GM18951 (cell line): ENCODE measurements around the gene RNF141.

ENCODE experiments used
- POLR2A ChIP-seq: IDR thresholded peaks from 4 replicates; pipeline ENCODE4 v1.6.1; 2011; ENCODE audit warnings: mild to moderate bottlenecking; ENCODE audit not compliant: insufficient read length, insufficient read depth; ENCODE audit errors: extremely low read depth
- in situ Hi-C: fragments of 300-500 bp; cut with MboI; formaldehyde crosslinking; loops from one replicate; pipeline ENCODE4 v1.12.0; 2022; ENCODE audit warnings: low sequenced_read_pairs, mixed read lengths, inconsistent platforms; ENCODE audit not compliant: unreplicated experiment

The RNF141 gene

DNA sequence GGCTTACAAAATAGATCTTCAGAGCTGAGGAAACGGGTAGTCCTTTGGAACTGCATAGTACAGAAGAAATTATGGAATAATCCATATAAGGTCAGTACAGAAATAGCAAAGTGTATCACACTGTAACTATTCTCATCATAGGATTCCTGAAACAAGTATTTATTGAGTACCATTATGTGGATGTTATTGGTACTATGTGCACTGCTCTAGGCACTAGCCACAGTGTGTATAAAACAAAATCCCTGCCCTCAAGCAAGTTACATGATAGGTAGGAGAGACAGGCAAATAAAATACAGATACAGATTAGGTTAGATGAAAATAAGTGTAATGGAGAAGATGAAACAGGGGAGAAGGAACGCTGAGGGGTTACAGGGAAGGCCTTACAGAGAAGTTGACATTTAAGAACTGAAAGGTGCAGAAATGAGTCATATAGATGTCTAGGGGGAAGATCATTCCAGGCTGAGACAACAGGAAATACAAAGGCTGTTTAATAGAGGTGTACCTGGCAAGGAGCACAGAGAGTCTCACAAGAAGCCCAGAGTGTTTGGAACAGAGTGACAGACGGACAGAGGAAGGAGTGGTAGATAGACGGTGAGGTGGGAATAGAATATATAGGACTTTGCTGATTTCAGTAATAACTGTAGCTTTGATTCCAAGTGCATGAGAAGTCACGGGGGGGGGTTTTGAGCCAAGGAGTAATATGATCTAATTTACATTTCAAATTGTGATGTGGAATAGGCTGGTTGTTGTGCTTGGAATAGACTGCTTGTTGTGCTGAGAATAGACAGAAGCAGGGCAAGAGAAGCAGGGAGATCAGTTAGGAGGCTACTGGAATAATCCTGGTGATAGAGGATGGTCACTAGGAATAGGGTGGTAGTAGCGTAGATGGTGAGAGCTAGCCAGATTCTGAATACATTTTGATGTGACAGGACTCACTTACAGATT is 13.7 kb downstream of the RNF141 start:
- in situ Hi-C loops, result no loop called here
- no peak for TF ChIP-seq POLR2A

DNA sequence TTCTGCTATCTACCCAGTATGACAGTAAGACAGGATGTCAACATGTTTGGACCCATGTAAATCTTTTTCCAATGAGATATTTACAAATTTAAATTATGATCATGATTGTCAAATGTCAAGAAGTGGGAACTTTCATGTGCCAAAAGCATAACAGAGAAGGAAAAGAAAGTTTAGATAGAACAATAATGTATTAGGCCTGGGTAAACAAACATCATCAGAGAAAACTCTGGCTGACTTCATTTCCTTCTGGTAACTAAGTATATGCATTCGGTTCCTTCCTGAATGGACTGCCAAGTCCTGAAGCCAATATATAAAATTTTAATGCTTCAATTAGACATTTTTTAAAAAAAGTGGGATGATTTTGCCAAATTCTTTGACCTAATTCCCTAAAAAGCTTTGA is 16.5 kb downstream of the RNF141 start:
- in situ Hi-C loops, result no loop called here
- no peak for TF ChIP-seq POLR2A

GRCh38 chr11:10522921-10523320 is 18.1 kb downstream of the RNF141 start:
- no peak for TF ChIP-seq POLR2A
- in situ Hi-C loops, result no loop called here

- in situ Hi-C loops, result no loop called here
- TF ChIP-seq POLR2A, result no peak
Measured at GRCh38 chr11:10522276-10522675, 18.7 kb downstream of the RNF141 start.

GRCh38 chr11:10520562-10520961 is 20.4 kb downstream of the RNF141 start:
- TF ChIP-seq POLR2A, result no peak
- in situ Hi-C loops, result no loop called here

DNA sequence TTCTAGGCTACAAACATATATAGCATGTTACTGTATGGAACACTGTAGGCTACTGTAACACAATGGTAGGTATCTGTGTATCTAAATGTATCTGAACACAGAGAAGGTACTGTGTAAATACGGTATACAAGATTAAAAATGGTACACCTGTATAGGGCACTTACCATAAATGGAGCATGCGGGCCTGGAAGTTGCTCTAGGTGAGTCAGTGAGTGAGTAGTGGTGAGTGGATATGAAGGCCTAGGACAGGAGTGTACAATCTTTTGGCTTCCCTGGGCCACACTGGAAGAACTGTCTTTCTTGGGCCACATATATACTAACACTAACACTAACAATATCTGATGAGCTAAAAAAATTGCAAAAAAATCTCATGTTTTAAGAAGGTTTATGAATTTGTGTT is 21.4 kb downstream of the RNF141 start:
- TF ChIP-seq POLR2A, result no peak
- in situ Hi-C loops, result no loop called here

DNA sequence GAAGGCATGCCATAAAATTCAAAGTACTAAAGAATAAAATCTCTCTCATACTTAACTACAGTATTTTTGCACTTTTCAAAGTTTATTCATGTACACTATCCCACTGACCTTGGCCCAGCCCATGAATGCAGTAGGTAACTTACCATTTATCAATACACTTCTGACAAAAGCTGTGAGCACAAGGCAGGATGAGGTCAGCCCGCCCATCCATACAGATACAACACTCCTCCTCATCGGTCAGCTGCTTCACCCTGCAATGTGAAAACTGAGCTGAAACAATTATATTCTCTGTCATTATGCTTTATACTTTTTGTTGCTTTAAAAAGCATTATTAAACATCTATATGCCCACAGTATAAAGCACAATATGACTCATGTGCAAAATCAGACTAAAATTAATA is 22.1 kb downstream of the RNF141 start:
- TF ChIP-seq POLR2A, result no peak
- in situ Hi-C loops, result no loop called here

DNA sequence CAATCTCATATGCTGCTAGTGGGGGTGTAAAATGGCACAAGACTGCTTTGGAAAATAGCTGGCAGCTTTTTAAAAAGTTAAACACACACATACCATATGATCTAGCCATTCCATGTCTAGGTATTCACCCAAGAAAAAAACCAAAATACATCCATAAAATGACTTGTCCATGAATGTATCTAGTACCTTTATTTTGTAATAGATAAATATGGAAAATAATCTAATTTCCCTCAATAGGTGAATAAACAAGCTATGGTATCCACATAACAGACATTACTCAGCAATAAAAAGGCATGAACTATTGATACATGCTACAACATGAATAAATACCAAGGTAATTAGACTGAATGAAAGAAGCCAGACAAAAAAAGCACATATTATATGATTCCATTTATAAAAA is 22.9 kb downstream of the RNF141 start:
- TF ChIP-seq POLR2A, result no peak
- in situ Hi-C loops, result no loop called here

- in situ Hi-C loops, result no loop called here
- no peak for TF ChIP-seq POLR2A
Measured at GRCh38 chr11:10515418-10515817, 25.6 kb downstream of the RNF141 start.

DNA sequence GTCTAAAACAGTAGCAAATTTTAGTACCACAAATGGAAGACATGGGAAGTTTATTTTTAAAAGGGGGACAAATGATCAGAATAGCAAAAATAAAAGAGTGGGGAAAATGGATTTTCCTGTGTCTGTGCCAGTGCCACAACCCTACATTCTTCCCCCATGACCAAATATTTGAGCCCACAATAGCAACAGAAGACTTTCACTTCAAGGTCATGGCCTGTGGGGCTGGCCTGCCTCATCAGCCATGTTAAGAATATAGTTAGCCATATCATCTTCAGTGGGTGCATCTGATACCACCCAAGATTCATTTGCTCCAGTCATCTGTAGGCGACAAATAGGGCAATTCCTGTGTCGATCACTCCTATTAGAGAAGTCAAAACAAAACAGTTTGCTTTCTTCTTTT is 26.3 kb downstream of the RNF141 start:
- TF ChIP-seq POLR2A, result no peak
- in situ Hi-C loops, result no loop called here

DNA sequence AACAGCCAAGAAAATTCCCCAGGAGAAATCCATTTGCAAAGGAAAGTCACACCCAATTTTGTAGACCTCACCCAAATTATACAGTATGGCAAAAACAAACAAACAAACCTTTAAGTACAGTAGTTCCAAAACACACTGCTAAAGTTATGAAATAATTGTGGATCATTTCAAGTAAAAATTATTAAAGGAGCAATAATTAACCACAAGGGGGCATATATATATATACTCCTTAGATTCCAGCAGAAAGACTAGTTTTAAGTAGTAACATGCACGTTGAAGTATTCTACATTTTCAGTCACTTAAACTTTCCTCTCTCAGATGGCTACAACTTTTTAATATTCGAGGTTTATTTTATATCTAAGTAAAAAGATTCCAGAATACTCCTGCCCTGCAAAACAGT is 26.8 kb downstream of the RNF141 start:
- no peak for TF ChIP-seq POLR2A
- in situ Hi-C loops, result no loop called here

DNA sequence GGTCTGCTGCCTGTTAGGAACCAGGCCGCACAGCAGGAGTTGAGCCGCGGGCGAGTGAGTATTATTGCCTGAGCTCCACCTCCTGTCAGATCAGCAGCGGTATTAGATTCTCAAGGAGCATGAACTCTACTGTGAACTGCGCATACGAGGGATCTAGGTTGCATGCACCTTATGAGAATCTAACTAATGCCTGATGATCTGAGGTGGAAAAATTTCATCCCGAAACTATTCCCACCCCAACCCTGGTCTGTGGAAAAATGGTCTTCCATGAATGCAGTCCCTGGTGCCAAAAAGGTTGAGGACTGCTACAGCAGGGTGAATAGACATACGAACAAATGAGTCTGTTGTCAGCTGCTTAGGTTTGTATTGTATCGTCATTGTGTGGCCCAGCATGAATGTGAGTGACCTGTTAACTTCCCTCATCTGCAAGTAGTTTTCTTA is 29.8 kb downstream of the RNF141 start:
- in situ Hi-C loops, result no loop called here
- TF ChIP-seq POLR2A, result no peak

GRCh38 chr11:10506008-10506370 is 35.0 kb downstream of the RNF141 start:
- in situ Hi-C loops, result no loop called here

GRCh38 chr11:10505278-10506007 is 35.5 kb downstream of the RNF141 start:
- TF ChIP-seq POLR2A, result no peak
- in situ Hi-C loops, result no loop called here

More at GRCh38 chr11:10506008-10506370, 35.0 kb downstream of the RNF141 start:
- no peak for TF ChIP-seq POLR2A
